ENCODE measurements around the gene FCN3. TPM values are rescaled to one million over a fixed set of nuclear protein-coding genes. Genes with fewer than 3 reads are reported as not detected.

FCN3 gene
- total and polyA plus RNA-seq, 9 of the 15 experiments (the other 6 are each of a cell fraction or from before 2014, with no cell fraction given) = 0.49 TPM; not detected in 8

DNA sequence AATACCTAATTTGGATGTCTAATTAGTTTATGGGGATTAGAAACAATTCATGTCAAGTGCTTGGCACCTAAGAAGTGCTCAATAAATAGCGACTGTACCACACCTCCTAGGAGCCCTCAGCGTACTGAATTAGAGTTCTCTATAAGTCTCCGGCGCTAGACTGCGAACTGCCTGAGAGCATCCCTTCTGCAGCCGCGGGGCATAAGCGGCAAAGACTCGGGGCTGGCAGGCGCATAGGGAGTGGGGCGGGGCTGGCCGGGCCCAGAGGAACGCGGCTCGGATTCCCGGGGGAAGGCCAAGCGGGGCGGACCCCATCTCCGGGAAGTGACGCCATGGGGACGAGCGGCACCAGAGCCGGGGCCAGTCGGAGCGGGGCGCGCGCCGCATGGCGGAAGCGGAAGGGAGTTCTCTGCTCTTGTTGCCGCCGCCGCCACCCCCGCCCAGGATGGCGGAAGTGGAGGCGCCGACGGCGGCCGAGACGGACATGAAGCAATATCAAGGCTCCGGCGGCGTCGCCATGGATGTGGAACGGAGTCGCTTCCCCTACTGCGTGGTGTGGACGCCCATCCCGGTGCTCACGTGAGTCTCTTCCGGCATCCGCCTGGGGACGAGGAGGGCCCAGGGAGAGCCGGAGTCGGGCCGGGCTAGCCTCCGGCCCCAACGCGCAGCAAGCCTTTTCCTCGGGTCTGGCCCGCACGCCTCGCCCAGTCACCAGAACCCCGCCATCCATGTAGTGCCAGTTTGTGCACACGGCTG, 52.6 kb downstream of the FCN3 start, which contains the start of gene TMEM222 (continued):
- peak; percentile 94 for TF ChIP-seq ZBTB33 (CRISPR knock-in tag; IDR thresholded peaks at IDR 0.05)
- TF ChIP-seq MCM7 (IDR thresholded peaks at IDR 0.05) = no peak
- TF ChIP-seq PCBP2 (IDR thresholded peaks at IDR 0.05; ENCODE audit: low read depth, low read length, poor library complexity, severe bottlenecking) = no peak
- TF ChIP-seq PTRF (tag; IDR thresholded peaks at IDR 0.05) = no peak
- TF ChIP-seq NR2C2 (CRISPR knock-in tag; IDR thresholded peaks at IDR 0.05) = peak; percentile 87
- TF ChIP-seq NR2C2 (tag; IDR thresholded peaks at IDR 0.05) = peak; percentile 95
- TF ChIP-seq HNRNPLL (IDR thresholded peaks at IDR 0.05; ENCODE audit: low read depth, low read length, poor library complexity, severe bottlenecking) = peak; percentile 73
- TF ChIP-seq MTF1 (CRISPR knock-in tag; IDR thresholded peaks at IDR 0.05; ENCODE audit: borderline replicate concordance) = no peak
- no peak for TF ChIP-seq EWSR1 (IDR thresholded peaks at IDR 0.05; ENCODE audit: borderline replicate concordance, low read depth, partially characterized antibody)
- peak; percentile 93 for TF ChIP-seq THAP7 (CRISPR knock-in tag; IDR thresholded peaks at IDR 0.05)
- no peak for TF ChIP-seq THRA (IDR thresholded peaks at IDR 0.05)
- TF ChIP-seq NFIX (CRISPR knock-in tag; IDR thresholded peaks at IDR 0.05; ENCODE audit: low read depth) = no peak
- peak; percentile 89 for TF ChIP-seq NR3C1 (CRISPR knock-in tag; IDR thresholded peaks at IDR 0.05)
- TF ChIP-seq RAD21 (CRISPR knock-in tag; conservative IDR thresholded peaks at IDR 0.05 in 1 of 2, IDR thresholded peaks at IDR 0.05 in 1 of 2) = peak in 1 of 2 experiments; percentile 19; a peak in 1 of 4 replicates
- TF ChIP-seq TEAD1 (CRISPR knock-in tag; IDR thresholded peaks at IDR 0.05) = peak; percentile 68 to 87; a peak in 3 of 4 replicates
- TF ChIP-seq FOXJ3 (CRISPR knock-in tag; IDR thresholded peaks at IDR 0.05) = no peak
- TF ChIP-seq EHMT2 (IDR thresholded peaks at IDR 0.05) = peak; percentile 61
- TF ChIP-seq ZNF124 (CRISPR knock-in tag; IDR thresholded peaks at IDR 0.05) = peak; percentile 71; the same call in 1 of the 2 replicates
- peak; percentile 30; the same call in 1 of the 2 replicates for TF ChIP-seq ZNF668 (CRISPR knock-in tag; IDR thresholded peaks at IDR 0.05)
- TF ChIP-seq GATAD2B (IDR thresholded peaks at IDR 0.05; ENCODE audit: borderline replicate concordance) = peak; percentile 92
- peak; percentile 83 for TF ChIP-seq FUS (optimal IDR thresholded peaks at IDR 0.05; ENCODE audit: low read depth, low read length)
- TF ChIP-seq, protein P1, sequence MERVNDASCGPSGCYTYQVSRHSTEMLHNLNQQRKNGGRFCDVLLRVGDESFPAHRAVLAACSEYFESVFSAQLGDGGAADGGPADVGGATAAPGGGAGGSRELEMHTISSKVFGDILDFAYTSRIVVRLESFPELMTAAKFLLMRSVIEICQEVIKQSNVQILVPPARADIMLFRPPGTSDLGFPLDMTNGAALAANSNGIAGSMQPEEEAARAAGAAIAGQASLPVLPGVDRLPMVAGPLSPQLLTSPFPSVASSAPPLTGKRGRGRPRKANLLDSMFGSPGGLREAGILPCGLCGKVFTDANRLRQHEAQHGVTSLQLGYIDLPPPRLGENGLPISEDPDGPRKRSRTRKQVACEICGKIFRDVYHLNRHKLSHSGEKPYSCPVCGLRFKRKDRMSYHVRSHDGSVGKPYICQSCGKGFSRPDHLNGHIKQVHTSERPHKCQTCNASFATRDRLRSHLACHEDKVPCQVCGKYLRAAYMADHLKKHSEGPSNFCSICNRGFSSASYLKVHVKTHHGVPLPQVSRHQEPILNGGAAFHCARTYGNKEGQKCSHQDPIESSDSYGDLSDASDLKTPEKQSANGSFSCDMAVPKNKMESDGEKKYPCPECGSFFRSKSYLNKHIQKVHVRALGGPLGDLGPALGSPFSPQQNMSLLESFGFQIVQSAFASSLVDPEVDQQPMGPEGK (CRISPR knock-in tag; IDR thresholded peaks at IDR 0.05; ENCODE audit: borderline replicate concordance) = no peak
